Mesenteric fat pad (tissue), 1 donor: ENCODE results near the gene CAPZA2. TPM values are rescaled to one million over a fixed set of nuclear protein-coding genes. Genes with fewer than 3 reads are reported as not detected.
"Not testable (repeated sequence)": the region's sequence is repeated elsewhere in the genome, so short reads cannot be mapped to it uniquely, and the experiment has no call there.

Source experiments
- DNase-seq: peaks from one replicate; pipeline ENCODE4 v3.0.0-alpha.2; 2020; ENCODE audit warnings: low spot score
- total RNA-seq: library from RNA; stranded (reverse); fragmentation: NEBNext Ultra II Directional; extraction: Animal tissue kit (Norgen Biotek cat#: 25700); gene quantifications from one replicate; pipeline ENCODE4 v1.2.1, GENCODE V29; 2021
- donor health status: DM: yes; HTN: yes; CAD: no.

CAPZA2 gene
- total RNA-seq, 1 donor from 2014 or later: 246 TPM

- no peak for DNase-seq
Measured at GRCh38 chr7:116953372-116953905, 91.1 kb downstream of the CAPZA2 start, which contains the start of gene ST7. Gene ST7 (plus strand): TSS chr7:116953501. CDS start chr7:116953541, 40 bp downstream.

GRCh38 chr7:116953906-116954838 is 91.8 kb downstream of the CAPZA2 start:
- no peak for DNase-seq

- DNase-seq: no peak
Measured at GRCh38 chr7:116955340-116955739, 93.0 kb downstream of the CAPZA2 start.

GRCh38 chr7:116955801-116956476 is 93.6 kb downstream of the CAPZA2 start:
- DNase-seq: no peak

GRCh38 chr7:116956477-116956804 is 94.1 kb downstream of the CAPZA2 start:
- DNase-seq: no peak

- DNase-seq: no peak
Measured at GRCh38 chr7:116957874-116958273, 95.5 kb downstream of the CAPZA2 start.

GRCh38 chr7:116961966-116962673 is 99.7 kb downstream of the CAPZA2 start:
- not testable (repeated sequence) for DNase-seq

GRCh38 chr7:116963234-116963633 is 100.8 kb downstream of the CAPZA2 start:
- DNase-seq: no peak

GRCh38 chr7:116966601-116967000 is 104.2 kb downstream of the CAPZA2 start:
- no peak for DNase-seq

- no peak for DNase-seq
Measured at GRCh38 chr7:116967254-116967922, 105.0 kb downstream of the CAPZA2 start.

GRCh38 chr7:116967983-116968382 is 105.6 kb downstream of the CAPZA2 start:
- no peak for DNase-seq

GRCh38 chr7:116968631-116969030 is 106.2 kb downstream of the CAPZA2 start:
- DNase-seq: no peak

GRCh38 chr7:116969371-116969902 is 107.0 kb downstream of the CAPZA2 start:
- no peak for DNase-seq

- DNase-seq: no peak
Measured at GRCh38 chr7:116970238-116970910, 108.0 kb downstream of the CAPZA2 start.

- DNase-seq: not testable (repeated sequence)
Measured at GRCh38 chr7:116971153-116971552, 108.8 kb downstream of the CAPZA2 start.

Other genes starting within 250 kb of the CAPZA2 start
- gene MET, start 190.4 kb upstream of the CAPZA2 start, total RNA-seq: 18.4 TPM
- gene ST7, start 90.9 kb downstream of the CAPZA2 start, total RNA-seq: 17.3 TPM